Right cardiac atrium (tissue), 5 donors: ENCODE results near the gene CENPX. TPM values are rescaled to one million over a fixed set of nuclear protein-coding genes. Genes with fewer than 3 reads are reported as not detected.

Experiments used
- ATAC-seq, 2 donors: fragments of 200-7000 bp; cut with Tn5 transposase; one replicate each; pipeline versions ENCODE4 v1.8.0 to v1.9.1; 2020; ENCODE audit warnings: moderate library complexity in 2 of 2, mild to moderate bottlenecking in 1 of 2
- DNase-seq, 3 donors: peaks; one replicate each; pipeline ENCODE4 v3.0.0-alpha.2; 2020
- H3K27ac ChIP-seq: one replicate; pipeline ENCODE4 v1.5.1; 2013; ENCODE audit warnings: mild to moderate bottlenecking, low read length, control low read depth, moderate library complexity
- H3K27me3 ChIP-seq: one replicate; pipeline ENCODE4 v1.6.1; 2013; ENCODE audit not compliant: control insufficient read depth, insufficient read depth
- H3K4me1 ChIP-seq: one replicate; pipeline ENCODE4 v1.6.1; 2013; ENCODE audit warnings: low read length; ENCODE audit not compliant: control insufficient read depth, insufficient read depth
- H3K4me3 ChIP-seq: one replicate; pipeline ENCODE4 v1.5.1; 2013; ENCODE audit warnings: low read length, control low read depth
- H3K9me3 ChIP-seq: one replicate; pipeline ENCODE4 v1.6.1; 2013; ENCODE audit warnings: low read length; ENCODE audit not compliant: control insufficient read depth
- WGBS: extraction: QIAGEN DNeasy Blood & Tissue Kit; methylation state at CpG from one replicate; pipeline ENCODE4 v1.1.7; 2013; 5-methylcytosine and 5-hydroxymethylcytosine counted together
- intact Hi-C, 4 donors: fragments of 100-400 bp; cut with DNase I; formaldehyde crosslinking; loops; one replicate each; pipeline versions ENCODE4 v1.11.0 to v1.14.0; 2022 to 2023
- polyA plus RNA-seq: library from polyadenylated mRNA; stranded (reverse); fragments of 200-250 nt; gene quantifications from one replicate; pipeline ENCODE4 v1.2.3, GENCODE V29; 2013
- total RNA-seq, 4 donors: library from RNA; stranded (reverse); fragmentation: NEBNext Ultra II Directional; extraction: Animal tissue kit (Norgen Biotek cat#: 25700); gene quantifications; one replicate each; pipeline ENCODE4 v1.2.1, GENCODE V29; 2021
- donor health status: healthy with polysubstance abuse.
- donor health status: DM: no; HTN: yes; CAD: no.
- donor health status: DM: no; HTN: no; CAD: no.
- donor health status: DM: no; HTN: yes; CAD: no; lungs with severe emphysema.
- donor health status: DM: yes; HTN: yes; CAD: no.

CENPX gene
- total and polyA plus RNA-seq, 5 donors: 20.1 to 31.2 (median 27.9) TPM

DNA sequence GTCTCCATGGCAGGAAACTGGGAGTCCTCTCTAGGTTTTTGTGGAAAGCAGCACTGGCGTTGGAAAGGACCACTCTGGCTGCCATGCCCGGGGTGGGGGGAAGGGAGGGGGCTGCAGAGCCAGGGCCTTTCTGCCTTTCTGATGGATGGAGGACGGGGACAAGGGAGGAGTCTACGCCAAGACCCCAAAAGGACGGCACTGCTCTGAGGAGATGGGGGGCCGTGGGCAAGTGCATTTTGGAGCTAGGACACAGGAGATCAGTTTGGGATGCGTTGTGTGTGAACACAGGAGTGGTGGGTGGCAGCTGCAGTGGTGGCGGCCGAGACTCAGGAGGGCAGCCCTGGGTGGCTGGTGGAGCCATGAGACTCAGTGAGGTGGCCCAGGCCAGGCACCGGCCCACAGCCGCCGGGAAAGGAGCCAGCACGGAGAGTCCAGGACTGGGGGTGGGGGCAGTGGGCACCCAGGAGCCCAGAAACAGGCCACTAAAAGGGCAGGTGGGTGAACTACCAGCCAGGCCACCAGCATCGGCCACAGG lies 2.0 kb downstream of the CENPX start:
- H3K4me1 ChIP-seq: peaks cover 3% of the 10 kb centered on the region
- no peak overlapping the region for H3K4me3 ChIP-seq
- ATAC-seq: no peak
- no peaks in the 10 kb centered on the region for H3K27me3 ChIP-seq
- no peaks in the 10 kb centered on the region for H3K9me3 ChIP-seq
- intact Hi-C loops: loop anchor here in 3 of 4 donors (1.0 to 5.0 kb wide), 3 partner anchors 58 to 63 kb away; partner anchors contain the start of gene NOTUM (in 1 of the 3)
- DNase-seq: no peak
- no peak overlapping the region for H3K27ac ChIP-seq
- WGBS: 77% methylated on average over 14 of the region's 14 CpGs

DNA sequence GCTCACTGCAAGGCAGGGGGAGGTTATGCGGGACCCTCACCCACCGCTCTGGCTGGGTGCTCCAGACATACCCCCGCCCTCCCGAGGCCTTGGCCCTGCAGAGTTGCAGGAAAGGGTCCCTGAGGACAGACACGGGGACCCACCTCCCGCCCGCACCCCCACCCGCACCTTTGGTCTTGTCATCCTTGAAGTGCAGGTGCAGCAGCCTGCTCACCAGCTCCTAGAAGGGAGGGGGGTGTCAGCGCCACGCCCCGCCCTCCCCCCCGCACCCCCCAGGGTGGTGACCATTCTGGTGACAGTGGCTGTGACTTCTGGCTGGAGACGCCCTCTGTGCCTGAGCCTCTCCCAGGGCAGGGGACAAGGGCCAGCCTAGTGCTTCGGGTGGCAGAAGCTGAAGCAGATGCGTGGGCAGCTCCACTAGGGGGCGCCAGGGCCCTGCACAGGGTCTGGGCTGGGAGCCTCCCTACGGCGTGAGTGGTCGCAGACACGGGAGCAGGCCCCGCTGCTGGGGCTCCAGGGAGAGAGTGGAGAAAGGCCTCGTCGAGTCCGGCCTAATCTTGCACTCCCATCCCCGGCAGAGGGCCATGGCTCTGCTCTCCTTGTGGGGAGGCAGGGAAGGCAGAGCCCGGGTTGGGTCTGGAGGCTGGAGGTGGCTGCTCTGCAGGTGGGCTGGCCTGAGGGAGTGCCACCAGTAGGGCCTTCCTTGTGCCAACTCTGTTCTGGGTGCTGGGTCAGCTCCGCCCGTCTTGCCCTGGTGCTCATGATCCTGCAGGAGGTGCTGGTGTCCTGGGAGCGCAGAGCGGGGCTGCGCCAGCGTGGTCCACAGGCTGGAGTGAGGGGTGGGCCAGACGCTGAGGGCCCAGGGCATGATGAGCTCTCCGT lies 2.7 kb downstream of the CENPX start:
- 62% methylated on average over 34 of the region's 34 CpGs for WGBS
- H3K4me1 ChIP-seq: peaks cover 3% of the 10 kb centered on the region
- intact Hi-C loops: loop anchor here in 3 of 4 donors (5.0 kb wide), 2 partner anchors 58 to 63 kb away; partner anchors contain the start of gene NOTUM (in 2 of the 3)
- H3K27ac ChIP-seq: no peak overlapping the region
- no peaks in the 10 kb centered on the region for H3K9me3 ChIP-seq
- ATAC-seq: no peak
- H3K4me3 ChIP-seq: no peak overlapping the region
- DNase-seq: peak in 2 of 3 donors; percentile 63 to 80
- no peaks in the 10 kb centered on the region for H3K27me3 ChIP-seq

DNA sequence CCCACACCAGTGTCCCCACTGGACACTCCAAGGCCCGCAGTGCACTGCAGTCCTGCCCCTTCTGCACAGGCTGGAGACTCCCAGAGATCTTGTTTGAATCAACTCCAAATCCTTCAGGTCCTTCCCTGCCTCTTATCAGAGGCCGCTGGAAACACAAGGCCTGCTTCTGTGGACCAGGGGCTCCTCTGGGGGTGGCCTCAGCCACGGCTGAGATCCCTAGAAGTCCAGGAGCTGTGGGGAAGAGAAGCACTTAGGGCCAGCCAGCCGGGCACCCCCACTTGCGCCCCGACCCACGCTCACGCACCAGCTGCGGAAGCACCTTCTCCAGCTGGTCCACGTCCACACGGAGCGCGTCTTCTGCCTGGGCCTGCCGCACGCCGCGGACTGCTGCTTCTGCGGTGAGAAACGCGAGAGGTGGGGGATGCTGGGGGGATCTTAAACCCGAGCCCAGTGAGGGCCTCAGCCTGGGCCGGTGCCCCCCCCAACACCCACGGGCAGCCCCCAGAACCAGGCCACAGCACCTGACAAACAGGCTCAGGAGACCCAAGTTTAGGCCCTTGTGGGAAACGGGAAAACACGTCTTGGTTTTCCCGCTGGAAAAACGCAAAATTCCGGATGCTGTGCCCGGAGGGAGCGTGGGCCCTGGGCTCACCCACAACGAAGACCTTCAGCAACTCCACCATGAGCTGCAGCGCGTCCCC lies 3.5 kb downstream of the CENPX start:
- intact Hi-C loops: loop anchor here in 1 of 4 donors (5.0 kb wide), 1 partner anchor 57 kb away; the partner anchor contains the start of gene NOTUM
- no peak for ATAC-seq
- Histone ChIP-seq H3K9me3 (no peaks in the 10 kb centered on the region), H3K27me3 (no peaks in the 10 kb centered on the region), H3K4me3 (no peak overlapping the region), H3K27ac (no peak overlapping the region), H3K4me1 (peaks cover 3% of the 10 kb centered on the region)
- no peak for DNase-seq
- 86% methylated on average over 33 of the region's 33 CpGs for WGBS

DNA sequence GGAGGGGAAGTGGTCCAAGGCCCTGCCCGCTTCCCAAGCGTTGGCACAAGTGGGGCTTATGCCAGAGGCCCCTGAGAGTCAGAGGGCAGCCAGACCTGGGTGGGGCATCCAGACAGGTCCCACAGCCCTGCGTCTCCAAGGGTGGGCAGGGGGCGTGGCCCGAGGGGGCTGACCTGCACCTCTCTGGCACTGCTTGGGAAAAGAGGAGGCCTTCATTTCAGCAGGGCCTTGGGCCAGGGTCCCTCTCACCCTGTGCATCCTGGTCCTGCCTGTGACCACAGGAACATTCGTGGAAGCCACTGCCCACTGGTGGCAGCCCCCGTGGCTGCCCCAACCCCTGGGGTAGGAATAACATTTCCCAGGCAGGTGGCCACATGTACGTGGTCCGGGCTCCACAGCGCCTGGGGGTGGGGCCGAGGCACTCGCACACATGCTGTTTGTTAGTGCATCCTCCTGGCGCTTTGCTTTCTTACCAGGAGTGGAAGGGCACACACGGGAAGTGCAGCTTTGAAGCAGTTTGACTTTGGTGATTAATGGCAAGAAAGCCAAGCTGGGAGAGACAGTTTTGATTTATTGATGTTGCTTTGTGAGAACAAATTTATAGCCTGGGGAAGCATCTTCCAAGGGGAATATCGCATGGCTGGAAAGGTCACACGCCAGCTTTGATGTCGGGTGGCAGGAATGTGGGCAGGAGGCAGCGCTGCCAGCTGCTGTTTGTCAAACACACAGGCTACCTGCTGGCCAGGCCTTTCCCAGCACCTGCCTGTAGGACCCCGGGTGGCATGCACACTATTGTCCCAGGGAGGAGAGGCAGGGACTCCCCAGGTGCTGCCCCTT lies 4.3 kb downstream of the CENPX start:
- ATAC-seq (no peak), DNase-seq (no peak)
- 75% methylated on average over 19 of the region's 19 CpGs for WGBS
- Histone ChIP-seq H3K4me3 (no peak overlapping the region), H3K27ac (no peak overlapping the region), H3K27me3 (no peaks in the 10 kb centered on the region), H3K4me1 (peaks cover 5% of the 10 kb centered on the region), H3K9me3 (no peaks in the 10 kb centered on the region)
- intact Hi-C loops: loop anchor here in 1 of 4 donors (5.0 kb wide), 1 partner anchor 56 kb away; the partner anchor contains the start of gene NOTUM

DNA sequence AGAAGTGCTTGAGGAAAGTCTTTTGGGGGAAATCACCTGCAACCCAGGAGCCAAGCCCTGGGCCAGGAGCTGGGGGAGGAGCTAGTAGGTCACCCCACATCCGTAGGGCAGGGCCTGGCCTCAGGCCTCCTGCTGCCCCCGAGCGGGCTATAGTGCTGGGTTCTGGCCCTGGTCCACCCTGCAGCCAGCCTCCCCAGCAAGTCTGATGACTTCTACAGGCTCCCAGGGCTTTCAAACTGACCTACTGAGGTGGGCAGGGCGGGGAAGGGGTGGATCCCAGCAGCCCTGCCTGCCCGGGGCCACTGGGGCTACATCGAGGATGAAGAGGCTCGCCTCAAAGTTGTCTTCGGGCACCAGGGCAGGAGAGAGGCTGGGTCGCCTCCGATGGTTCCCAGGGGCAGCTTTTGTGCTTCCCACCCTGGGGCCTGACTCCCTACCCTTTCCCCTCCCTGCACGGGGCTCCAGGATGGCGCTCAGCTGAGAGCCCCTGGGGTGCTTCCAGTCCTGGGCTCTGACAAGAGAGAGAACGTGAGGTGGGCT lies 5.0 kb downstream of the CENPX start:
- Histone ChIP-seq H3K27ac (no peak overlapping the region), H3K4me1 (peaks cover 5% of the 10 kb centered on the region), H3K9me3 (no peaks in the 10 kb centered on the region), H3K4me3 (no peak overlapping the region), H3K27me3 (no peaks in the 10 kb centered on the region)
- no peak for DNase-seq
- intact Hi-C loops: loop anchor here in 1 of 4 donors (5.0 kb wide), 1 partner anchor 55 kb away; the partner anchor contains the start of gene NOTUM
- no peak for ATAC-seq
- WGBS: 83% methylated on average over 13 of the region's 13 CpGs

DNA sequence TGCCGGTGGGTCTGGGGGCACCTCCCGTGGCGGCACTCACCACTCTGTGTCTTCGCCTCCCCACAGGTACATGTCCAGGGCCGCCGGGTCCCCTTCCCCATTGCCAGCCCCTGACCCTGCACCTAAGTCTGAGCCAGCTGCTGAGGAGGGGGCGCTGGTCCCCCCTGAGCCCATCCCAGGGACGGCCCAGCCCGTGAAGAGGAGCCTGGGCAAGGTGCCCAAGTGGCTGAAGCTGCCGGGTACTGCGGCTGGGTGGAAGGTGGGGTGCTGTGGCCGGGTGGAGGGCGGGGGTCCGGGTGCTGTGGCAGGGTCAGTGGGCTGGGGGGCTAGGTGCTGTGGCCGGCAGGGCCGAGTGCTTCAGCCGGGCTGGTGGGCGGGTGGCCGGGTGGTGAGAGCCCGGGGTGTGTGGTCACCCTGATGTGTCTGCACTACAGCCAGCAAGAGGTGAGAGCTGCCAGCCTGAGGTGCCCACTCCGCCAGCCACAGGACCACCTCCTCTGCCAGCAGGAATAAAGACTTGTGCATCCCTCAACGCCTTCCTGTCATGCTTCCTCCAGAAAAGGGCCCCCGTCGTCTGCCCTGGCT lies 5.7 kb downstream of the CENPX start:
- WGBS: 84% methylated on average over 24 of the region's 24 CpGs
- ATAC-seq (no peak), DNase-seq (no peak)
- Histone ChIP-seq H3K27me3 (no peaks in the 10 kb centered on the region), H3K27ac (no peak overlapping the region), H3K9me3 (no peaks in the 10 kb centered on the region), H3K4me1 (peaks cover 3% of the 10 kb centered on the region), H3K4me3 (no peak overlapping the region)
- intact Hi-C loops: loop anchor here in 1 of 4 donors (5.0 kb wide), 1 partner anchor 55 kb away; the partner anchor contains the start of gene NOTUM

DNA sequence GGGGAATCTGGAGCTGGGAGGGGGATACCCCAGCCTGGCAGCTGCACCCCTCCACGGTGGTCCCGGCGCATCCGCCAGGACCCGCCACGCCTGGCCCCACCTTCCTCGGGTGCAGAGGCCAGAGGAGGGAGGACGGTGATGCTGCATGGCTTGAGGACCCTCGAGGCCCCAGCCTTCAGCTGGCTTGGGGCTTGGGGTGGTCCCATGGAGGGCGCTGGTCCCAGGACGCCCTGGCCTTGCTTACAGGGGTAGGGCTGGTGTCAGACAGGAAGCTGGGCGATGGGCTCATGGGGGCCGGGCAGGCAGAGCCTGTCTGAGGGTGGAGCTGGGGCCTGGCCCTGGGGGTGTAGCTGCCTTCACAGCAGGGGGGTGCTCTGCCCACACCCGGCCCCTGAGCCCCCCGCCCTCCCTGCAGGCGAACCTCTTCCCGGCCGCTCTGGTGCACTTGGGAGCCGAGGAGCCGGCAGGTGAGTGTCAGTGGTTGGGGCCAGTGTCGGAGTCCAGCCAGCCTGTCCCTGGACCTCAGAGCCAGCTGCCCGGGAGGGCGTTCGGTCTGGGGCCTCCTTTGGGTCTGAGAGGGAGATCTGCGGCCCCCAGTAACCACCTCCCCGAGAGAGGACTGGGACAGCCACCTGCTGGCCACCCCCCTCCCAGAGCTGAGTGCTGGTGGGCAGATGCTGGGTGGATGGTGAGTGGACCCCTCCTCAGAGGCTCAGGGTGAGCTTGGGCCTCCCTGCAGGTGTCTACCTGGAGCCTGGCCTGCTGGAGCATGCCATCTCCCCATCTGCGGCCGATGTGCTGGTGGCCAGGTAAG lies 6.4 kb downstream of the CENPX start:
- H3K4me1 ChIP-seq: peaks cover 2% of the 10 kb centered on the region
- 90% methylated on average over 28 of the region's 28 CpGs for WGBS
- DNase-seq (no peak), ATAC-seq (no peak)
- no peaks in the 10 kb centered on the region for H3K27me3 ChIP-seq
- H3K9me3 ChIP-seq: no peaks in the 10 kb centered on the region
- H3K27ac ChIP-seq: no peak overlapping the region
- intact Hi-C loops: loop anchor here in 1 of 4 donors (5.0 kb wide), 1 partner anchor 54 kb away; the partner anchor contains the start of gene NOTUM
- H3K4me3 ChIP-seq: no peak overlapping the region

DNA sequence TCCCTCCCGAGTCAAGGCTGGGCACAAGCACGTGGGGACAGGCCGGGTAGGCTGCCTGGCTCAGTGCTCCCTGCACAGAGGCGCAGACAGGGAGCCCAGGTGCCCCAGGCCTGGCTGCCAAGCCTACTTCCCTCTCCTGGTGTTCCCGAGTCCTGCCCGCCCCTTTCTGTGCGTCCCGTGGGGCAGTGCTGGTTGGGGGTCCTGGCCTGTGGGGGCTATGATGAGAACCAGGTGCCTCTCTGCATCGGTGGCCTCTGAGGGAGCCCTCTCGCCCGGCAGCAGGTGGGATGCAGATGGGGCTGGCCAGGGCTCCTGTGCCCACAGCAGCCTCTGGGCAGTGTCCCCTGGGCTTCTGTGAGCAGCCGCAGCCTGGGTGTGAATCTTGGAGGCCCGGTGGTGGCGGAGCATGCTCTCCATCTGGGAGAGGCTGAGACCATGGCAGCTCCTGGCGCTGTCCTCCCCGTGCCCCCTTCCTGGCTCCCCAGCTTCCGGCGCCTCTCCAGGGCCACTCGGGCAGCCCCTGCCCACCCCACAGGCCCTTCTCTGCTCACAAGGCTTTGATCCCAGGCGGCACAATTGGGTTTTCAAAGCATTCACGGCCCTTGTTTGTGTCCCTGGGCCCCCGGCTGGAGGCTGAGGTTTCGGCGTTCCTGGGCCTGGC lies 7.2 kb downstream of the CENPX start:
- no peak for ATAC-seq
- H3K27me3 ChIP-seq: no peaks in the 10 kb centered on the region
- H3K27ac ChIP-seq: no peak overlapping the region
- no peaks in the 10 kb centered on the region for H3K9me3 ChIP-seq
- intact Hi-C loops: loop anchor here in 1 of 4 donors (5.0 kb wide), 1 partner anchor 53 kb away; the partner anchor contains the start of gene NOTUM
- H3K4me1 ChIP-seq: peaks cover 2% of the 10 kb centered on the region
- H3K4me3 ChIP-seq: no peak overlapping the region
- no peak for DNase-seq
- 84% methylated on average over 24 of the region's 24 CpGs for WGBS

DNA sequence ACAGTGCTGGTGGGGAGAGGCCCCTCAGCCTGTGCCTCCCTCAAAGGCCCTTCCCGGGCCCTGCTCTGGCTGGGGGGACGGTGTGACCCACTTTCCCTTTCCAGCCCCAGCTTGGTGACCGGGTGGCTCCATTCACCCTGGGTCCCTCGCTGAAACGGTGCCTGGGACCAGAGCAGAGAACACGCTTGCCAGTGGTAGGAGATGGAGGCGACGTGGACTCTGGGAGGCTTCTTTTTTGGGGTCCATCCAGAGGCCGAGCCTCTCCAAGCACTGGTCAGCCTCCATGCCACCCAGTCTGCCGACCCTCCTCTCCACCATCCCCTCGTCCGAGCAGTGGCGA lies 7.7 kb downstream of the CENPX start:
- ATAC-seq (no peak), DNase-seq (no peak)
- Histone ChIP-seq H3K4me3 (no peak overlapping the region), H3K4me1 (peaks cover 2% of the 10 kb centered on the region), H3K27ac (no peak overlapping the region), H3K9me3 (no peaks in the 10 kb centered on the region), H3K27me3 (no peaks in the 10 kb centered on the region)
- intact Hi-C loops: loop anchor here in 1 of 4 donors (5.0 kb wide), 1 partner anchor 53 kb away; the partner anchor contains the start of gene NOTUM
- 88% methylated on average over 13 of the region's 13 CpGs for WGBS
